ENCODE data around the gene FAM193B.

DNA sequence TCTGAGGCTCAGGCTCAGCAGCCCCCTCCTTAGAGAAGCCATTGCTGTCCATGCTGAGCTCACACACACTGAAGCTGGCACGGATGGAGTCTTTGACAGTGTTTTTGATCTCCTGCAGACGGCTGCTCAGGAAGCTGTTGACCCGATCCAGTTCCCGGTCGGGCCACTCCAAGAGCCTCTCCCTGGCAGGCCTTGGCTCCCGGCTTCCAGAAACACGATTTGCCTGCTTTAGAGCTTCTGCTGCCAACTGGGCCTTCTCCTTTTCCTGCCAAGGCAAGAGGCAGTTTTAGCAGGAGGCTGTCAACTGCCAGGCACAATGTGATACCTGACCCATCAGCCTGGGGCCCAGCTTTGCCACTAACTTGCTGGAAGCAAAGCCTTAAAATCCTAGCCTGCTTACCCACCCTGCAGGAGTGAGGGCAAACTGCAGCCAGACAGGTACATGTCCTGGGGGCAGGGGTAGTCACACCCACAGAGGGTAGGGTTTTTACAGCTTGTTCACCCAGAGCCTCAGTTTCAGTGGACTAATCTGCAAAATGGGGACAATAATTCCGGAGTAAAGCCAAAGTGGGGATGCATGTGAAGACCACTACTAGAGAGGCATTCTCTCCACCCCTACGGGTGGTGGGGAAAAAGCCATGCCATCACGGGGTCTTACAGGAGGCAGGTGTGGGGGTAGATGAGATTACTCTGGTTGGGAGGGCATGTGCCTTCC is 29.3 kb downstream of the FAM193B start:
- TF ChIP-seq CTCF (conservative IDR thresholded peaks at IDR 0.05; ENCODE audit: low read depth, low read length): no peak
- no peak for TF ChIP-seq EZH2 (IDR thresholded peaks at IDR 0.05; ENCODE audit: borderline replicate concordance, low read depth, low read length, poor library complexity, severe bottlenecking)
